GM12874 (cell line): ENCODE measurements around the gene EIF3M.

ENCODE experiments used
- TF ChIP-seq, protein P1 (sequence below): IDR thresholded peaks from 2 replicates; pipeline ENCODE4 v1.5.1; 2011; ENCODE audit warnings: low read depth, mild to moderate bottlenecking, control low read depth, low read length, moderate library complexity; ENCODE audit not compliant: insufficient read depth

The EIF3M gene

GRCh38 chr11:32583459-32584271, at the start of gene EIF3M:
Gene EIF3M, plus strand, starts transcription at chr11:32583831. Its CDS starts 57 bp downstream, at chr11:32583888.
- TF ChIP-seq, protein P1, sequence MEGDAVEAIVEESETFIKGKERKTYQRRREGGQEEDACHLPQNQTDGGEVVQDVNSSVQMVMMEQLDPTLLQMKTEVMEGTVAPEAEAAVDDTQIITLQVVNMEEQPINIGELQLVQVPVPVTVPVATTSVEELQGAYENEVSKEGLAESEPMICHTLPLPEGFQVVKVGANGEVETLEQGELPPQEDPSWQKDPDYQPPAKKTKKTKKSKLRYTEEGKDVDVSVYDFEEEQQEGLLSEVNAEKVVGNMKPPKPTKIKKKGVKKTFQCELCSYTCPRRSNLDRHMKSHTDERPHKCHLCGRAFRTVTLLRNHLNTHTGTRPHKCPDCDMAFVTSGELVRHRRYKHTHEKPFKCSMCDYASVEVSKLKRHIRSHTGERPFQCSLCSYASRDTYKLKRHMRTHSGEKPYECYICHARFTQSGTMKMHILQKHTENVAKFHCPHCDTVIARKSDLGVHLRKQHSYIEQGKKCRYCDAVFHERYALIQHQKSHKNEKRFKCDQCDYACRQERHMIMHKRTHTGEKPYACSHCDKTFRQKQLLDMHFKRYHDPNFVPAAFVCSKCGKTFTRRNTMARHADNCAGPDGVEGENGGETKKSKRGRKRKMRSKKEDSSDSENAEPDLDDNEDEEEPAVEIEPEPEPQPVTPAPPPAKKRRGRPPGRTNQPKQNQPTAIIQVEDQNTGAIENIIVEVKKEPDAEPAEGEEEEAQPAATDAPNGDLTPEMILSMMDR, result no peak

DNA sequence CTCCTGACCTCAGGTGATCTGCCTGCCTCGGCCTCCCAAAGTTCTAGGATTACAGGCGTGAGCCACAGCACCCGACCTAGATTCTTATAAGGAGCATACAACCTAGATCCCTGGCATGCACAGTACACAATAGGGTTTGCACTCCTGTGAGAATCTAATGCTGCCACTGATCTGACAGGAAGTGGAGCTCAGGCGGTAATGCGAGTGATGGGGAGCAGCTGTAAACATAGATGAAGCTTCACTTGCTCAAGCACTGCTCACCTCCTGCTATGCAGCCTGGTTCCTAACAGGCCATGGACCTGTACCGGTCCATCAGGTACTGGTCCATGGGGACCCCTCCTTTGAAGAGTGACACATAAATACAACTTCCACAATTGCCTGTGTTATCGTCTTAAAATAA, 44.8 kb upstream of the EIF3M start:
- TF ChIP-seq, protein P1, result no peak

DNA sequence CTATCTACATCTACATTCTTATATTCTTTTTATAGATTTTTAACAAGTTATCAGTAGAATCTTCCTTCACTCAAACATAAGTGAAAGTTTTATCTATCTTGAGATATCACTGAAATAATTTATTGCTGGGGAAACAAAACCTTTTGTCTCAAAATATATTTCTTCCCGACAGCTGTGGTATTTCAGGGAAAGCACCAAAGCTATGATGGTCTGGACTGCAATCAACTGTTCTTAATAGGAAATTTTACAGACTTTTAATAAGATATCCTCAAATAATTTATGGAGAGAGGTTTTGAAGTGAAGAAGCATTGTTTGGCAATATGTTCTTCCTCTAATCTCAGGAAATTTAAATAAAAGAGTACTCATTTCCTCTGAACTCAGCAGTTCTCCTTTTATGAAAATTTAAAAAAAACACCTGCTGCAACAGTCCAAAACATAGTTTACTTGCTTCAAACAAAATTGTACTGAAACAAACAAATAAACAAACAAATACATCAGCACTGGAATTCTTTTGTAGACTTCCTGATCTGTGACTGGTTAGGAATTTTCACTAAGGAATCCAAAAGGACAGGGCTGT, 33.9 kb upstream of the EIF3M start:
- TF ChIP-seq, protein P1, result no peak

GRCh38 chr11:32550207-32550606, 33.4 kb upstream of the EIF3M start:
- TF ChIP-seq, protein P1, result no peak

GRCh38 chr11:32555091-32555490, 28.5 kb upstream of the EIF3M start:
- TF ChIP-seq, protein P1, result no peak

DNA sequence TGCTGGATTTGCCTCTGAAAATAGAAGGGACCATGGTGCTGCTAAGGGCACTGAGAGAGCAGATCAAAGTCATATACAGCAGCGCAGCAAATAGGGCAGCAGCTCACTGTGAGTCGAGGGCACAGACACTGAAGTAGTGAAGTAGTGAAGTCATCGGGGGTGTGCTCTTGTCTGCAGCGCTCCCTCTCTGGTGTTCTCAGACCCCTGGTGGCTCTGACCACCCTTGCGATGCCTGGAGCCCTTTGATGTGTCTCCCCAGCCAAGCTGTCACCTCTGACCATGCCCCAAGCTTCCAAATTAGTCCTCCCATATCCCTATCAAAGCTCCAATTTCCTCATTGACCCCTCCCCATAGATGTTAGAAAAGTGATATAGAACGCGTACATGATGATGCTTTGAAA, 27.7 kb upstream of the EIF3M start:
- TF ChIP-seq, protein P1, result no peak

- TF ChIP-seq, protein P1, result no peak
Observed at GRCh38 chr11:32561835-32562234, 21.8 kb upstream of the EIF3M start.
